Activated CD4-positive, alpha-beta T cell treated with anti-CD3 and anti-CD28 coated beads, Interleukin-2, amount 10 ng/mL, durations not matched to agents 7 days and 5 days (primary cell): ENCODE results near the gene MPLKIP. TPM values are rescaled to one million over a fixed set of nuclear protein-coding genes. Genes with fewer than 3 reads are reported as not detected.
"Not testable (repeated sequence)": the region's sequence is repeated elsewhere in the genome, so short reads cannot be mapped to it uniquely, and the experiment has no call there.

Experiments
- CTCF ChIA-PET: fragments of 350-600 bp; sonication (Branson Sonifier 250); formaldehyde crosslinking; loops from one replicate; lab custom pipeline; 2021; ENCODE audit warnings: antibody characterized with exemption; lab: Charles Lee
- POLR2A ChIA-PET: fragments of 350-600 bp; sonication (Branson Sonifier 250); formaldehyde crosslinking; loops from one replicate; lab custom pipeline; 2021; ENCODE audit warnings: antibody characterized with exemption; lab: Charles Lee
- DNase-seq: peaks from one replicate; pipeline ENCODE4 v3.0.0-alpha.2; 2020
- H3K27ac Mint-ChIP-seq: one replicate; pipeline ENCODE4 v1.8.0; 2021; ENCODE audit warnings: mild to moderate bottlenecking, moderate library complexity, mixed read lengths
- H3K27me3 Mint-ChIP-seq: one replicate; pipeline ENCODE4 v1.8.0; 2021; ENCODE audit warnings: mixed read lengths
- H3K36me3 Mint-ChIP-seq: one replicate; pipeline ENCODE4 v1.8.0; 2021; ENCODE audit warnings: low read depth, mixed read lengths
- H3K4me1 Mint-ChIP-seq: one replicate; pipeline ENCODE4 v1.8.0; 2021; ENCODE audit warnings: mixed read lengths
- H3K4me3 Mint-ChIP-seq: one replicate; pipeline ENCODE4 v1.8.0; 2021; ENCODE audit warnings: mild to moderate bottlenecking, moderate library complexity, mixed read lengths
- H3K9me3 Mint-ChIP-seq: one replicate; pipeline ENCODE4 v1.8.0; 2021; ENCODE audit warnings: mixed read lengths
- total RNA-seq, 2 experiments: library from RNA; stranded (reverse); gene quantifications; one replicate each; pipeline ENCODE4 v1.2.3, GENCODE V29; 2021

The MPLKIP gene
- total RNA-seq, 2 experiments from 2014 or later: 30.9 to 38.4 TPM

DNA sequence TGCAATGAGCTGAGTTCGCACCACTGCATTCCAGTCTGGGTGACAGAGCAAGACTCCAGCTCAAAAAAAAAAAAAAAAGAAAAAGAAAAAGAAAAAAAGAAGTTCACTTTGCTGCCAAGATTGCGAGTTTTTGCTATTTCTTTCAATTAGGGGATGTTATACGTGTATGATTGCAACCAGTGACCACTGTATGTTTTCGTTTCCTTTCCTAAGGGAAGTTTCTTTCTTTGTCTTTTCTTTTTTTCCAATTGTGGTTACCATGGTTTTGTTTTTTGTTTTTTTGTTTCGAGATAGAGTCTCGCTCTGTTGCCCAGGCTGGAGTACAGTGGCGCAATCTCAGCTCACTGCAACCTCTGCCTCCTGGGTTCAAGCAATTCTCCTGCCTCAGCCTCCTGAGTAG lies 16.2 kb downstream of the MPLKIP start:
- H3K27me3 Mint-ChIP-seq, H3K9me3 Mint-ChIP-seq, H3K4me1 Mint-ChIP-seq, H3K4me3 Mint-ChIP-seq, CTCF ChIA-PET, DNase-seq, POLR2A ChIA-PET, H3K36me3 Mint-ChIP-seq, H3K27ac Mint-ChIP-seq: not testable (repeated sequence)

DNA sequence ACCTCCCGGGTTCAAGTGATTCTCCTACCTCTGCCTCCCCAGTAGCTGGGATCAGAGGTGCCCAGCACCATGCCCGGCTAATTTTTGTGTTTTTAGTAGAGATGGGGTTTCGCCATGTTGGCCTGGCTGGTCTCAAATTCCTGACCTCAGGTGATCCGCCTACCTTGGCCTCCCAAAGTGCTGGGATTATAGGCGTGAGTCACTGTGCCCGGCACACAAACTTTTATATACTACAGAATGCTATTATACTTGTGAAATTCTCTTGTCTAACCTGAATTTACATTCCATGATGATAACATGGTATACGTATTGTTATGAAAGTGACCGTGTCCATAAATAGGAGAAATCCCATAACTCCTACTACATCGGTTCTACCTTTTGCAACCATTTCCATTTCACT lies 17.2 kb downstream of the MPLKIP start:
- DNase-seq, POLR2A ChIA-PET, H3K4me1 Mint-ChIP-seq, CTCF ChIA-PET, H3K4me3 Mint-ChIP-seq, H3K36me3 Mint-ChIP-seq, H3K9me3 Mint-ChIP-seq, H3K27me3 Mint-ChIP-seq, H3K27ac Mint-ChIP-seq: not testable (repeated sequence)

DNA sequence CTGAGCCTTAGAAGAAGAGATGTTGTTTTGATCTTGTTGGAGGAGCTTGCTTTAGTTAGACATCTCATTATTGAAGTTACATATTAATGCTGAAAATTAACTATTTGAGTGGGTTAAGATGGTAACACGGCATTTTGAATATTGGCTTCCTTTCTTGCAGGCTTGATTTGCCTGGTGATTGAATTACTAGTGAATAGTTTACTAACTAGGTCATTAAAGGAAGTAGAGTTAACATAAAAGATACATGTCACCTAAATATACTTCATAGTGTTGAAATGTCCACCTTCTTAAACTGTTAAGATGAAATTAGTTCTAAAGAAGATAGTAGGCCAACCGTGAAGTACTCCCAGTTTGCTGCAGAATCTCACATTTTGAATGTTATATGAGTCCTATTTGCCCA lies 18.5 kb downstream of the MPLKIP start:
- Mint-ChIP-seq H3K27me3 (no peaks in the 10 kb centered on the region), H3K27ac (no peak overlapping the region), H3K4me3 (no peak overlapping the region), H3K36me3 (no peaks in the 10 kb centered on the region), H3K4me1 (no peaks in the 10 kb centered on the region), H3K9me3 (no peaks in the 10 kb centered on the region)
- no peak for DNase-seq
- POLR2A ChIA-PET: no interaction called here
- CTCF ChIA-PET: no interaction called here

DNA sequence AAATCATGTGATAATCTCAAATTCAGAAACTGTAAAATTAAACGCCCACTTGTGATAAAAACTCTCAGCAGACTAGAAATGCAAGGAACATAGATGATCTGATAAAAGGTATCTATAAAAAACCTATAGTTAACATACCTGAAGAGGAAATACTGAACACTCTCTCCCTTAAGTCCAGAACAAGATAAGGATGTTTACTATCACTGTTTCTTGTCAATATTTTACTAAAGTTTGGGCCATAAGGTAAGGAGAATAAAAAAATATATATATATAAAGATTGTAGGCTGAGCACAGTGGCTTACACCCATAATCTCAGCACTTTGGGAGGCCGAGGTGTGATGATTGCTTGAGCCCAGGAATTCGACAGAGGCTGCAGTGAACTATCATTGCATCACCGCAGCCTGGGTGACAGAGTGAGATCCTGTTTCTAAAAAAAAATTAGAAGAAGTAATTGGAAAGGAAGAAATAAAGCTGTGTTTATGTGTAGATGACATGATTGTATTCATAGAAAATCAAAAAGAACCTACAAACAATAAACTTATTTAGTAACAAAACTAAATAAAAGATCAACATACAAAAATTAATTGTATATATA lies 28.4 kb downstream of the MPLKIP start:
- DNase-seq: no peak
- Mint-ChIP-seq H3K4me3 (no peak overlapping the region), H3K27ac (no peak overlapping the region), H3K36me3 (peaks cover 2% of the 10 kb centered on the region), H3K27me3 (no peaks in the 10 kb centered on the region), H3K9me3 (no peaks in the 10 kb centered on the region), H3K4me1 (no peaks in the 10 kb centered on the region)
- POLR2A ChIA-PET: no interaction called here
- CTCF ChIA-PET: no interaction called here

- POLR2A ChIA-PET: no interaction called here
- H3K9me3 Mint-ChIP-seq: no peaks in the 10 kb centered on the region
- no peak overlapping the region for H3K4me3 Mint-ChIP-seq
- no peaks in the 10 kb centered on the region for H3K36me3 Mint-ChIP-seq
- CTCF ChIA-PET: no interaction called here
- H3K4me1 Mint-ChIP-seq: no peaks in the 10 kb centered on the region
- no peak overlapping the region for H3K27ac Mint-ChIP-seq
- H3K27me3 Mint-ChIP-seq: no peaks in the 10 kb centered on the region
- DNase-seq: no peak
Measured at GRCh38 chr7:40102897-40103296, 31.5 kb downstream of the MPLKIP start.

DNA sequence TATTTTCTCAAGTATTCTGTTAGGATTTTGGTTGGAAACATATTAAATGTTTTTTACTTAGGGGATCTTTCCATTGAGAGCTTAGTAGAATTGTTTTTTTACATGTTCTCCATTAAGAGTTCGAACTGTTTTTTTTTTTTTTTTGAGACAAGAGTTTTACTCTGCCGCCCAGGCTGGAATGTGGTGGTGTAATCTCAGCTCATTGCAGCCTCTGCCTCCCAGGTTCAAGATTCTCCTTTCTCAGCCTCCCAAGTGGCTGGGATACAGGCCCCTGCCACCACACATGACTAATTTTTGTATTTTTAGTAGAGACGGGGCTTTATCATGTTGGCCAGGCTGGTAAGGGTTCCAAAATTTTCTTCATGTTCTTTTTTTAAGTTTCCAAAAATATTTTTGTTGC lies 33.2 kb downstream of the MPLKIP start:
- Mint-ChIP-seq H3K27me3 (no peaks in the 10 kb centered on the region), H3K27ac (no peak overlapping the region), H3K9me3 (no peaks in the 10 kb centered on the region), H3K4me3 (no peak overlapping the region), H3K4me1 (no peaks in the 10 kb centered on the region), H3K36me3 (peaks cover under 1% of the 10 kb centered on the region)
- ChIA-PET CTCF (interaction anchor here (0.7 kb wide), 1 partner anchor 241 kb away, joined by 4 read pairs; no protein-coding TSS in a partner anchor), POLR2A (no interaction called here)
- no peak for DNase-seq

- Mint-ChIP-seq H3K27me3 (no peaks in the 10 kb centered on the region), H3K36me3 (peaks cover 9% of the 10 kb centered on the region), H3K27ac (no peak overlapping the region), H3K4me1 (no peaks in the 10 kb centered on the region), H3K4me3 (no peak overlapping the region), H3K9me3 (no peaks in the 10 kb centered on the region)
- DNase-seq: no peak
- CTCF ChIA-PET: no interaction called here
- POLR2A ChIA-PET: no interaction called here
Measured at GRCh38 chr7:40099837-40100236, 34.6 kb downstream of the MPLKIP start.

DNA sequence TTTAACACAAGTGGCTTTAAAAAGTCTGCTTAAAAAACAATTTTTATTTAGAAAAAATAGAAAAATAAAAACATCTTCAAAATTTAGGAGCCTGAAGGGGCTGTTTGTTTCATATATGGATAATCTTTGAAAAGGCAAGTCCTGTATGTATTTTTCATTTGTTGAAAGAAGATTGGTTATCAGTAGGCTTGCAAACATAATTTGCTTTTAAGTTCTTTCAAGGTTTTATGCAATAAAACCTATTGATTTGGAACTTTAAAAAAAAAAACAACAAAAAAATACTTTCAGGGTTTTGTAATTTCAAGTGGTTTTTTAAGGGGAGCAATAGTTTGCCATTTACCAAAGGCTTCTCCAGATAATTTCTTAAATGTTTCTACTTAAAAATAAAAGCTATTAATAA lies 35.6 kb downstream of the MPLKIP start:
- Mint-ChIP-seq H3K27me3 (no peaks in the 10 kb centered on the region), H3K4me3 (no peak overlapping the region), H3K27ac (no peak overlapping the region), H3K4me1 (no peaks in the 10 kb centered on the region), H3K36me3 (peaks cover 19% of the 10 kb centered on the region), H3K9me3 (no peaks in the 10 kb centered on the region)
- CTCF ChIA-PET: interaction anchor here (1.5 kb wide), 1 partner anchor 10 kb away, joined by 3 read pairs; no protein-coding TSS in a partner anchor
- no peak for DNase-seq
- POLR2A ChIA-PET: interaction anchor here (0.6 kb wide), 1 partner anchor 108 kb away, joined by 3 read pairs; no protein-coding TSS in a partner anchor

DNA sequence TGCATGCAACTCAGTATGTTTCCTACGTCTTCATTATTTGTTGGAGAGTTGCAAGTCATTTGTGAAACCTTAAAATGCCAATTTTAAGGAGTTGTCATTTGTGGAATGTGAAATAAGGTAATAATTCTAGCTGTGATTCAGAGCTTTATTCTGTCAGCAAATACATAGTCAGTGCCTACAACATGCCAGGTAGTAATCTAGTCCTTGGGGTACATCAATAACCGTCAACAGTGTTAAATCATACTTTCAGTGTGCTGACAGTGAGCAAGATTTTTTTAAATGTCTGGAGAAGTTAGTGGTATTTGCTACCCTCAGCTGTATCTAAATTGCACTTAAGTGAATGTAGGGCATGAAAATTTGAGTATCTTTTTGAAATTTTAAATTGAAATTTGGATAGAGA lies 36.7 kb downstream of the MPLKIP start:
- no peak for DNase-seq
- Mint-ChIP-seq H3K4me3 (no peak overlapping the region), H3K27ac (no peak overlapping the region), H3K36me3 (peaks cover 25% of the 10 kb centered on the region), H3K9me3 (no peaks in the 10 kb centered on the region), H3K4me1 (no peaks in the 10 kb centered on the region), H3K27me3 (no peaks in the 10 kb centered on the region)
- CTCF ChIA-PET: interaction anchor here (1.5 kb wide), 1 partner anchor 9 kb away, joined by 3 read pairs; no protein-coding TSS in a partner anchor
- POLR2A ChIA-PET: no interaction called here

DNA sequence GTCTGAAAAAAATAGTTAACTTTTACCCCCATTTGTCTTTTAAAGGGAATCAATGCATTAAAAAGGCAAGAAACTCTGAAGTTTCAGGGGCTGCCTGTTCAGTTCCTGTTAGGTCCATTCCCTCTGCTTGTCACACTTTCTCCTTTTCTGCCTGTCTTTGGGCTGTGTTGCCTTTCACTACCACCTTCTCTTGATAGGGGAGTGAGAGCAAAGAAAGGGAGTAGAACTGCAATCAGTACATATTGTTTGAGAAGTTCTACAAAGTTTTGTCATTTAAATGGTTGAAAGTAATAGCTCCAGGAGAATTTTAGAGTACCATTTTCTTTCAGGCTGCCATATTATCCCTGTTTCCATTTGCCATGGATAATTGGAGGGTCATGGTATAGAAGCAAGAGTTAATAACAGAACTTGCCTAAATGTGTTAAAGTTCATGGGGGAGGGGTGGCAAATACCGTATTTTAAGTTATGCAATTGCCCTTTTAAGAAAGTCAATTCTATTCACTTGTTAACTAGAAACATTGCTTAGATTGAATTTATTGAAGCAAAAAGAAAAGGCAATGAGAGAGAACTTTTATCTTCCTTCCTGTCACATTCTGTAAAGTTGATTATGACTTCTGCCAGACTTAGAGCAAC lies 38.6 kb downstream of the MPLKIP start:
- CTCF ChIA-PET: no interaction called here
- Mint-ChIP-seq H3K9me3 (no peaks in the 10 kb centered on the region), H3K4me1 (no peaks in the 10 kb centered on the region), H3K36me3 (peaks cover 31% of the 10 kb centered on the region), H3K27ac (no peak overlapping the region), H3K4me3 (no peak overlapping the region), H3K27me3 (no peaks in the 10 kb centered on the region)
- no peak for DNase-seq
- POLR2A ChIA-PET: interaction anchor here (0.5 kb wide), 1 partner anchor 9 kb away, joined by 3 read pairs; no protein-coding TSS in a partner anchor

GRCh38 chr7:40095230-40095629 lies 39.2 kb downstream of the MPLKIP start:
- Mint-ChIP-seq H3K4me3 (no peak overlapping the region), H3K4me1 (no peaks in the 10 kb centered on the region), H3K27me3 (no peaks in the 10 kb centered on the region), H3K9me3 (no peaks in the 10 kb centered on the region), H3K27ac (no peak overlapping the region), H3K36me3 (peaks cover 31% of the 10 kb centered on the region)
- CTCF ChIA-PET: no interaction called here
- POLR2A ChIA-PET: interaction anchor here (0.5 kb wide), 1 partner anchor 9 kb away, joined by 3 read pairs; no protein-coding TSS in a partner anchor
- no peak for DNase-seq

- CTCF ChIA-PET: interaction anchor here (1.2 kb wide), 1 partner anchor 42 kb away, joined by 3 read pairs; no protein-coding TSS in a partner anchor
Measured at GRCh38 chr7:40093631-40094350, 40.6 kb downstream of the MPLKIP start.

GRCh38 chr7:40092182-40092581 lies 42.2 kb downstream of the MPLKIP start:
- Mint-ChIP-seq H3K4me1 (no peaks in the 10 kb centered on the region), H3K27ac (no peak overlapping the region)
- CTCF ChIA-PET: no interaction called here

More at GRCh38 chr7:40093631-40094350, 40.6 kb downstream of the MPLKIP start:
- Mint-ChIP-seq H3K9me3 (no peaks in the 10 kb centered on the region), H3K36me3 (peaks cover 39% of the 10 kb centered on the region), H3K27ac (peak overlapping the region; percentile 25), H3K4me3 (no peak overlapping the region), H3K27me3 (no peaks in the 10 kb centered on the region), H3K4me1 (no peaks in the 10 kb centered on the region)
- POLR2A ChIA-PET: no interaction called here
- no peak for DNase-seq

More at GRCh38 chr7:40092182-40092581, 42.2 kb downstream of the MPLKIP start:
- no peak for DNase-seq
- Mint-ChIP-seq H3K9me3 (no peaks in the 10 kb centered on the region), H3K27me3 (no peaks in the 10 kb centered on the region), H3K36me3 (peaks cover 49% of the 10 kb centered on the region), H3K4me3 (no peak overlapping the region)
- POLR2A ChIA-PET: no interaction called here
